HepG2 (cell line): Measurements from ENCODE around the gene SMIM9. TPM values are rescaled to one million over a fixed set of nuclear protein-coding genes. Genes with fewer than 3 reads are reported as not detected.

Experiments used
- BCL6 ChIP-seq: IDR thresholded peaks from 2 replicates; pipeline ENCODE4 v1.6.1; 2016; ENCODE audit warnings: missing genetic modification reagents, missing compliant biosample characterization
- GATA4 ChIP-seq: sonication (generic); IDR thresholded peaks from 2 replicates; pipeline ENCODE4 v1.6.1; 2016; ENCODE audit warnings: antibody characterized with exemption, low read depth, borderline replicate concordance
- GLI4 ChIP-seq: sonication (generic); formaldehyde crosslinking; IDR thresholded peaks from 2 replicates; pipeline ENCODE4 v1.5.1; 2020; ENCODE audit warnings: missing genetic modification reagents, mild to moderate bottlenecking, moderate library complexity, borderline replicate concordance
- GTF2F1 ChIP-seq: fragments of 150-350 bp; IDR thresholded peaks from 2 replicates; pipeline ENCODE4 v1.6.1; 2014; ENCODE audit warnings: low read length
- IRF2 ChIP-seq: IDR thresholded peaks from 2 replicates; pipeline ENCODE4 v1.6.1; 2018; ENCODE audit warnings: missing genetic modification reagents, missing compliant biosample characterization
- JDP2 ChIP-seq: sonication (generic); formaldehyde crosslinking; IDR thresholded peaks from 2 replicates; pipeline ENCODE4 v1.8.1; 2022; ENCODE audit warnings: missing genetic modification reagents, borderline replicate concordance
- KLF6 ChIP-seq: IDR thresholded peaks from 2 replicates; pipeline ENCODE4 v1.8.0; 2016; ENCODE audit warnings: missing biosample characterization, missing genetic modification reagents
- MED13 ChIP-seq: sonication (generic); formaldehyde crosslinking; IDR thresholded peaks from 2 replicates; pipeline ENCODE4 v1.5.0; 2020; ENCODE audit warnings: missing genetic modification reagents
- NR2C2 ChIP-seq: sonication (generic); formaldehyde crosslinking; IDR thresholded peaks from 2 replicates; pipeline ENCODE4 v1.4.0; 2020; ENCODE audit warnings: missing genetic modification reagents, mild to moderate bottlenecking, moderate library complexity, borderline replicate concordance
- SIX1 ChIP-seq: sonication (generic); formaldehyde crosslinking; IDR thresholded peaks from 2 replicates; pipeline ENCODE4 v1.4.0; 2020; ENCODE audit warnings: missing genetic modification reagents, borderline replicate concordance
- ZNF230 ChIP-seq: sonication (generic); formaldehyde crosslinking; IDR thresholded peaks from 2 replicates; pipeline ENCODE4 v1.4.0; 2020; ENCODE audit warnings: mild to moderate bottlenecking, missing genetic modification reagents
- ZNF337 ChIP-seq: sonication (generic); formaldehyde crosslinking; IDR thresholded peaks from 2 replicates; pipeline ENCODE4 v1.5.1; 2020; ENCODE audit warnings: missing genetic modification reagents, low read depth, mild to moderate bottlenecking, borderline replicate concordance
- ZNF350 ChIP-seq: sonication (generic); formaldehyde crosslinking; IDR thresholded peaks from 2 replicates; pipeline ENCODE4 v1.4.0; 2020; ENCODE audit warnings: mild to moderate bottlenecking, low read depth, missing genetic modification reagents, borderline replicate concordance
- ZNF382 ChIP-seq: sonication (generic); formaldehyde crosslinking; IDR thresholded peaks from 2 replicates; pipeline ENCODE4 v1.5.0; 2020; ENCODE audit warnings: missing genetic modification reagents, mild to moderate bottlenecking, borderline replicate concordance
- ZNF550 ChIP-seq: sonication (generic); formaldehyde crosslinking; IDR thresholded peaks from 2 replicates; pipeline ENCODE4 v1.4.0; 2020; ENCODE audit warnings: mild to moderate bottlenecking, missing genetic modification reagents, borderline replicate concordance
- ZNF652 ChIP-seq: IDR thresholded peaks from 2 replicates; pipeline ENCODE4 v1.6.1; 2016; ENCODE audit warnings: low read depth, borderline replicate concordance
- ZNF775 ChIP-seq: sonication (generic); formaldehyde crosslinking; IDR thresholded peaks from 2 replicates; pipeline ENCODE4 v1.4.0; 2020; ENCODE audit warnings: missing genetic modification reagents, mild to moderate bottlenecking, moderate library complexity, borderline replicate concordance
- ZNF777 ChIP-seq: sonication (generic); formaldehyde crosslinking; IDR thresholded peaks from 2 replicates; pipeline ENCODE4 v1.4.0; 2020; ENCODE audit warnings: missing genetic modification reagents
- ZNF792 ChIP-seq: IDR thresholded peaks from 2 replicates; pipeline ENCODE4 v1.6.1; 2016
- ZSCAN31 ChIP-seq: sonication (generic); formaldehyde crosslinking; IDR thresholded peaks from 2 replicates; pipeline ENCODE4 v1.5.0; 2020; ENCODE audit warnings: low read depth, mild to moderate bottlenecking, missing genetic modification reagents
- ZSCAN9 ChIP-seq: IDR thresholded peaks from 2 replicates; pipeline ENCODE4 v1.6.1; 2016; ENCODE audit warnings: borderline replicate concordance
- polyA plus RNA-seq, 8 experiments: library from polyadenylated mRNA; depleted of rRNA in 3 of 8; stranded (reverse) in 7 of 8; unstranded in 1 of 8; fragments of >200 nt; fragmentation: Illumina TruSeq in 4 of 8; extraction: Trizol in 4 of 8; gene quantifications; 2 replicates each; pipeline versions ENCODE4 v1.2.1 to v1.2.3, GENCODE V29; 2011 to 2016; ENCODE audit warnings: low read depth in 4 of 8, missing spikeins in 1 of 8, mixed read lengths in 1 of 8; ENCODE audit not compliant: insufficient read depth in 1 of 8
- total RNA-seq, 5 experiments: library from RNA; depleted of rRNA; stranded (reverse); fragments of >200 nt; fragmentation: Illumina TruSeq; extraction: Trizol; gene quantifications; 2 replicates each; pipeline ENCODE4 v1.2.3, GENCODE V29; 2016; ENCODE audit warnings: low read depth in 1 of 5
- TF ChIP-seq, protein P1 (sequence below): fragments of 450-650 bp; IDR thresholded peaks from 2 replicates; pipeline ENCODE4 v1.6.1; 2017
- TF ChIP-seq, protein P2 (sequence below): sonication (generic); formaldehyde crosslinking; IDR thresholded peaks from 2 replicates; pipeline ENCODE4 v1.4.0; 2020; ENCODE audit warnings: missing genetic modification reagents, mild to moderate bottlenecking, borderline replicate concordance
- TF ChIP-seq, protein P3 (sequence below): IDR thresholded peaks from 2 replicates; pipeline ENCODE4 v1.6.1; 2016; ENCODE audit warnings: low read depth, missing genetic modification reagents, missing compliant biosample characterization

The SMIM9 gene
- total and polyA plus RNA-seq, 2 of the 13 experiments (the other 11 are each of a cell fraction or from before 2014, with no cell fraction given), result not detected

DNA sequence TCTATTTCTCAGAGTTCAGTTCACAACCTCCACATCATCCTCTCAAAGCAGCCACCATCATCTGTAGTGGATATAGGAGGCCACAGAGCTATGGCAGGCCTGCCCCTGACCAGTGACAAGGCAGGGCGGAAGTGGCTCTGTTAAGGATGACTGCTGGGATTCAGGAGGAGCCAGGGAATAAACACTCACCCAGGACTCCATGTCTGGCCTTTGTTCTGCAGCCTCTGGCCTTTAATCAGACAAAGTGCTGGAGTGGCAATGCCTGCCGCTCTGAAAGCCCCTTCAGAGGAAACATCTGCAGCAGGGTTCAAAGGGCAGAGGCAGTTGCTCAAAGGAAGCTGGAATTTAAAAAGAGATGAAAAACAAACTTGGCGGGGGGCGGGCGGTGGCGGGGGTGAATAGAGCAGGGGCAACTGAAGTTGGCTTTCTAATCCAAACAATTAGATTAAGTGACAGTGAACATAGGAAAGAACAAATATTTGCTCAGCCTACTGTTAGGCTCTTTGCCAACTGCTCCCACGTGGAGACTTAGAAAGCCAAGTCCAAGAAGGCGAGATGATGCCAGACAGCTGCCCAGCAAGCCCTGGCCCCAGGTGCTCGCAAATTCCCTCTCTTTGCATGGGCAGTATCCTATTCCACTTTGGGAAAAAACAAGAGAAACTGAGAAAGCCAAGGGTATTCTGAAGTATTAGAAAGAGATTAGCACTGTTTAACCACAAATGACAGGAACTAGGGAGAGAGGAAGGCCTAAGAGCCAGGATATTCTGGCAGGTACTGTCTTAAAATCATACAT, 34.7 kb downstream of the SMIM9 start (continued):
- TF ChIP-seq ZNF652 (CRISPR knock-in tag), result no peak
- TF ChIP-seq ZSCAN9 (CRISPR knock-in tag), result no peak
- TF ChIP-seq BCL6 (CRISPR knock-in tag), result peak; percentile 75; the same call in 1 of the 2 replicates
- no peak; the same call in 1 of the 2 replicates for TF ChIP-seq ZNF350
- TF ChIP-seq ZNF337 (CRISPR knock-in tag), result no peak
- no peak for TF ChIP-seq GLI4 (CRISPR knock-in tag)
- TF ChIP-seq, protein P1, sequence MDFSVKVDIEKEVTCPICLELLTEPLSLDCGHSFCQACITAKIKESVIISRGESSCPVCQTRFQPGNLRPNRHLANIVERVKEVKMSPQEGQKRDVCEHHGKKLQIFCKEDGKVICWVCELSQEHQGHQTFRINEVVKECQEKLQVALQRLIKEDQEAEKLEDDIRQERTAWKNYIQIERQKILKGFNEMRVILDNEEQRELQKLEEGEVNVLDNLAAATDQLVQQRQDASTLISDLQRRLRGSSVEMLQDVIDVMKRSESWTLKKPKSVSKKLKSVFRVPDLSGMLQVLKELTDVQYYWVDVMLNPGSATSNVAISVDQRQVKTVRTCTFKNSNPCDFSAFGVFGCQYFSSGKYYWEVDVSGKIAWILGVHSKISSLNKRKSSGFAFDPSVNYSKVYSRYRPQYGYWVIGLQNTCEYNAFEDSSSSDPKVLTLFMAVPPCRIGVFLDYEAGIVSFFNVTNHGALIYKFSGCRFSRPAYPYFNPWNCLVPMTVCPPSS, result no peak
- TF ChIP-seq IRF2 (CRISPR knock-in tag), result peak; percentile 28; the same call in 1 of the 2 replicates
- no peak for TF ChIP-seq MED13 (CRISPR knock-in tag)
- no peak for TF ChIP-seq ZNF382 (CRISPR knock-in tag)
- TF ChIP-seq, protein P2, sequence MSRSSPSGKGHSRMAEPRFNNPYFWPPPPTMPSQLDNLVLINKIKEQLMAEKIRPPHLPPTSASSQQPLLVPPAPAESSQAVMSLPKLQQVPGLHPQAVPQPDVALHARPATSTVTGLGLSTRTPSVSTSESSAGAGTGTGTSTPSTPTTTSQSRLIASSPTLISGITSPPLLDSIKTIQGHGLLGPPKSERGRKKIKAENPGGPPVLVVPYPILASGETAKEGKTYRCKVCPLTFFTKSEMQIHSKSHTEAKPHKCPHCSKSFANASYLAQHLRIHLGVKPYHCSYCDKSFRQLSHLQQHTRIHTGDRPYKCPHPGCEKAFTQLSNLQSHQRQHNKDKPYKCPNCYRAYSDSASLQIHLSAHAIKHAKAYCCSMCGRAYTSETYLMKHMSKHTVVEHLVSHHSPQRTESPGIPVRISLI, result no peak
- TF ChIP-seq GATA4, result no peak
- no peak for TF ChIP-seq KLF6 (CRISPR knock-in tag)
- no peak for TF ChIP-seq ZNF777 (CRISPR knock-in tag)
- TF ChIP-seq, protein P3, sequence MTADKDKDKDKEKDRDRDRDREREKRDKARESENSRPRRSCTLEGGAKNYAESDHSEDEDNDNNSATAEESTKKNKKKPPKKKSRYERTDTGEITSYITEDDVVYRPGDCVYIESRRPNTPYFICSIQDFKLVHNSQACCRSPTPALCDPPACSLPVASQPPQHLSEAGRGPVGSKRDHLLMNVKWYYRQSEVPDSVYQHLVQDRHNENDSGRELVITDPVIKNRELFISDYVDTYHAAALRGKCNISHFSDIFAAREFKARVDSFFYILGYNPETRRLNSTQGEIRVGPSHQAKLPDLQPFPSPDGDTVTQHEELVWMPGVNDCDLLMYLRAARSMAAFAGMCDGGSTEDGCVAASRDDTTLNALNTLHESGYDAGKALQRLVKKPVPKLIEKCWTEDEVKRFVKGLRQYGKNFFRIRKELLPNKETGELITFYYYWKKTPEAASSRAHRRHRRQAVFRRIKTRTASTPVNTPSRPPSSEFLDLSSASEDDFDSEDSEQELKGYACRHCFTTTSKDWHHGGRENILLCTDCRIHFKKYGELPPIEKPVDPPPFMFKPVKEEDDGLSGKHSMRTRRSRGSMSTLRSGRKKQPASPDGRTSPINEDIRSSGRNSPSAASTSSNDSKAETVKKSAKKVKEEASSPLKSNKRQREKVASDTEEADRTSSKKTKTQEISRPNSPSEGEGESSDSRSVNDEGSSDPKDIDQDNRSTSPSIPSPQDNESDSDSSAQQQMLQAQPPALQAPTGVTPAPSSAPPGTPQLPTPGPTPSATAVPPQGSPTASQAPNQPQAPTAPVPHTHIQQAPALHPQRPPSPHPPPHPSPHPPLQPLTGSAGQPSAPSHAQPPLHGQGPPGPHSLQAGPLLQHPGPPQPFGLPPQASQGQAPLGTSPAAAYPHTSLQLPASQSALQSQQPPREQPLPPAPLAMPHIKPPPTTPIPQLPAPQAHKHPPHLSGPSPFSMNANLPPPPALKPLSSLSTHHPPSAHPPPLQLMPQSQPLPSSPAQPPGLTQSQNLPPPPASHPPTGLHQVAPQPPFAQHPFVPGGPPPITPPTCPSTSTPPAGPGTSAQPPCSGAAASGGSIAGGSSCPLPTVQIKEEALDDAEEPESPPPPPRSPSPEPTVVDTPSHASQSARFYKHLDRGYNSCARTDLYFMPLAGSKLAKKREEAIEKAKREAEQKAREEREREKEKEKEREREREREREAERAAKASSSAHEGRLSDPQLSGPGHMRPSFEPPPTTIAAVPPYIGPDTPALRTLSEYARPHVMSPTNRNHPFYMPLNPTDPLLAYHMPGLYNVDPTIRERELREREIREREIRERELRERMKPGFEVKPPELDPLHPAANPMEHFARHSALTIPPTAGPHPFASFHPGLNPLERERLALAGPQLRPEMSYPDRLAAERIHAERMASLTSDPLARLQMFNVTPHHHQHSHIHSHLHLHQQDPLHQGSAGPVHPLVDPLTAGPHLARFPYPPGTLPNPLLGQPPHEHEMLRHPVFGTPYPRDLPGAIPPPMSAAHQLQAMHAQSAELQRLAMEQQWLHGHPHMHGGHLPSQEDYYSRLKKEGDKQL (CRISPR knock-in tag), result peak; percentile 69; the same call in 1 of the 2 replicates
- no peak for TF ChIP-seq ZNF550
- TF ChIP-seq SIX1 (CRISPR knock-in tag), result no peak
- no peak for TF ChIP-seq ZNF230 (CRISPR knock-in tag)
- TF ChIP-seq ZSCAN31, result no peak
- TF ChIP-seq JDP2, result no peak
- no peak for TF ChIP-seq ZNF775 (CRISPR knock-in tag)
- TF ChIP-seq GTF2F1, result no peak
- peak; percentile 63; the same call in 1 of the 2 replicates for TF ChIP-seq NR2C2 (CRISPR knock-in tag)
- TF ChIP-seq ZNF792 (CRISPR knock-in tag), result no peak
